Neural cell (in vitro differentiated cells): ENCODE data around the gene ASPDH. TPM values are rescaled to one million over a fixed set of nuclear protein-coding genes. Genes with fewer than 3 reads are reported as not detected.

ENCODE experiments used
- H2AFZ ChIP-seq: fragments of 200-600, 300-800 bp; sonication (generic), shearing (Covaris generic); 2 replicates; pipeline ENCODE4 v1.6.0; 2014; ENCODE audit warnings: low read depth, mild to moderate bottlenecking, antibody characterized with exemption, low read length, moderate library complexity
- H3F3A ChIP-seq: fragments of 200-600 bp; shearing (Covaris generic); 2 replicates; pipeline ENCODE4 v1.6.1; 2016; ENCODE audit warnings: mild to moderate bottlenecking, moderate library complexity, mixed read lengths, antibody characterized with exemption, low read length; ENCODE audit not compliant: insufficient read depth, poor library complexity, severe bottlenecking
- H3K27ac ChIP-seq: fragments of 200-600, 300-800 bp; sonication (generic), shearing (Covaris generic); 2 replicates; pipeline ENCODE4 v1.5.1; 2014; ENCODE audit warnings: mild to moderate bottlenecking, low read length, moderate library complexity
- H3K27me3 ChIP-seq: fragments of 300-800, 200-600 bp; sonication (generic), shearing (Covaris generic); 2 replicates; pipeline ENCODE4 v1.6.0; 2014; ENCODE audit warnings: mild to moderate bottlenecking, low read depth, low read length, moderate library complexity; ENCODE audit not compliant: insufficient read depth
- H3K36me3 ChIP-seq: fragments of 300-800, 200-600 bp; sonication (generic), shearing (Covaris generic); 2 replicates; pipeline ENCODE4 v1.5.1; 2014; ENCODE audit warnings: mild to moderate bottlenecking, antibody characterized with exemption, low read length, moderate library complexity; ENCODE audit not compliant: insufficient read depth
- H3K4me2 ChIP-seq: fragments of 300-800, 200-600 bp; sonication (generic), shearing (Covaris generic); 2 replicates; pipeline ENCODE4 v1.6.0; 2014; ENCODE audit warnings: mild to moderate bottlenecking, low read length
- H3K4me3 ChIP-seq: fragments of 300-800, 200-600 bp; sonication (generic), shearing (Covaris generic); 2 replicates; pipeline ENCODE4 v1.5.1; 2014; ENCODE audit warnings: mild to moderate bottlenecking, low read length, moderate library complexity
- H3K79me2 ChIP-seq: fragments of 200-600 bp; shearing (Covaris generic); replicated peaks from 2 replicates; pipeline ENCODE4 v1.6.0; 2014; ENCODE audit warnings: mild to moderate bottlenecking, low read length, moderate library complexity; ENCODE audit not compliant: insufficient read depth
- H3K9ac ChIP-seq: fragments of 300-800, 200-600 bp; sonication (generic), shearing (Covaris generic); 2 replicates; pipeline ENCODE4 v1.6.1; 2016; ENCODE audit warnings: mild to moderate bottlenecking, low read length, mixed read lengths
- H3K9me2 ChIP-seq: fragments of 200-600 bp; shearing (Covaris generic); 2 replicates; pipeline ENCODE4 v1.6.1; 2016; ENCODE audit warnings: mild to moderate bottlenecking, low read length, mixed read lengths; ENCODE audit not compliant: insufficient read depth
- H3K9me3 ChIP-seq: fragments of 200-600, 300-800 bp; sonication (generic), shearing (Covaris generic); 2 replicates; pipeline ENCODE4 v1.6.1; 2016; ENCODE audit warnings: mild to moderate bottlenecking, mixed run types, low read length, moderate library complexity, mixed read lengths
- H4K20me1 ChIP-seq: fragments of 200-600 bp; shearing (Covaris generic); 2 replicates; pipeline ENCODE4 v1.6.1; 2016; ENCODE audit warnings: mild to moderate bottlenecking, mixed run types; ENCODE audit not compliant: insufficient read depth
- CTCF ChIP-seq: fragments of 450-650 bp; IDR thresholded peaks from 2 replicates; pipeline ENCODE4 v1.5.1; 2014; ENCODE audit warnings: antibody characterized with exemption, mild to moderate bottlenecking, moderate library complexity; ENCODE audit not compliant: poor library complexity, severe bottlenecking
- EP300 ChIP-seq: fragments of 450-650 bp; conservative IDR thresholded peaks from 2 replicates; pipeline ENCODE4 v1.6.1; 2014; ENCODE audit warnings: antibody characterized with exemption, mild to moderate bottlenecking, moderate library complexity; ENCODE audit not compliant: poor library complexity, severe bottlenecking
- EZH2 ChIP-seq: fragments of 200-600, 300-800 bp; shearing (Covaris generic), sonication (generic); IDR thresholded peaks from 2 replicates; pipeline ENCODE4 v1.6.1; 2014; ENCODE audit warnings: antibody characterized with exemption, low read length, borderline replicate concordance, mild to moderate bottlenecking; ENCODE audit not compliant: insufficient read depth, poor library complexity, severe bottlenecking
- MXI1 ChIP-seq: fragments of 450-650 bp; conservative IDR thresholded peaks from 2 replicates; pipeline ENCODE4 v1.6.1; 2014; ENCODE audit warnings: antibody characterized with exemption, mild to moderate bottlenecking; ENCODE audit not compliant: poor library complexity, severe bottlenecking
- POLR2AphosphoS5 ChIP-seq: IDR thresholded peaks from 2 replicates; pipeline ENCODE4 v1.6.1; 2012
- RAD21 ChIP-seq: fragments of 450-650 bp; conservative IDR thresholded peaks from 2 replicates; pipeline ENCODE4 v1.6.1; 2014; ENCODE audit warnings: antibody characterized with exemption, mild to moderate bottlenecking, moderate library complexity
- REST ChIP-seq: IDR thresholded peaks from 2 replicates; pipeline ENCODE4 v1.6.1; 2012; ENCODE audit warnings: borderline replicate concordance
- SMC3 ChIP-seq: fragments of 450-650 bp; conservative IDR thresholded peaks from 2 replicates; pipeline ENCODE4 v1.6.1; 2014; ENCODE audit warnings: antibody characterized with exemption, mild to moderate bottlenecking, moderate library complexity; ENCODE audit not compliant: poor library complexity
- TAF1 ChIP-seq: IDR thresholded peaks from 2 replicates; pipeline ENCODE4 v1.6.1; 2012; ENCODE audit warnings: low read depth
- polyA plus RNA-seq: library from polyadenylated mRNA; depleted of rRNA; stranded (reverse); fragments of >200 nt; gene quantifications from 2 replicates; pipeline ENCODE4 v1.2.3, GENCODE V29; 2014

Gene ASPDH
- polyA plus RNA-seq, 1 donor from 2014 or later: not detected

GRCh38 chr19:50498219-50499056 lies 15.3 kb downstream of the ASPDH start:
- Histone ChIP-seq H3K27me3 (no peaks in the 10 kb centered on the region), H3K9ac (no peak overlapping the region), H4K20me1 (no peaks in the 10 kb centered on the region), H3K4me2 (no peak overlapping the region), H3F3A (no peaks in the 10 kb centered on the region), H3K27ac (no peak overlapping the region), H3K9me3 (no peaks in the 10 kb centered on the region), H3K9me2 (no peaks in the 10 kb centered on the region), H3K4me3 (no peak overlapping the region), H3K36me3 (no peaks in the 10 kb centered on the region), H2AFZ (no peak overlapping the region), H3K79me2 (no peaks in the 10 kb centered on the region)
- TF ChIP-seq EP300 (no peak), EZH2 (no peak), REST (no peak), RAD21 (no peak), SMC3 (no peak), MXI1 (no peak), CTCF (no peak), TAF1 (no peak), POLR2AphosphoS5 (no peak)

GRCh38 chr19:50497022-50497405 lies 16.7 kb downstream of the ASPDH start:
- TF ChIP-seq TAF1 (no peak), SMC3 (no peak), POLR2AphosphoS5 (no peak), EZH2 (no peak), CTCF (no peak), RAD21 (no peak), EP300 (no peak), REST (no peak), MXI1 (no peak)
- no peak overlapping the region for H3K4me2 ChIP-seq
- no peaks in the 10 kb centered on the region for H4K20me1 ChIP-seq
- H3K36me3 ChIP-seq: no peaks in the 10 kb centered on the region
- H3F3A ChIP-seq: no peaks in the 10 kb centered on the region
- no peaks in the 10 kb centered on the region for H3K9me3 ChIP-seq
- H2AFZ ChIP-seq: no peak overlapping the region
- H3K27ac ChIP-seq: no peak overlapping the region
- peaks cover 8% of the 10 kb centered on the region for H3K27me3 ChIP-seq
- H3K9ac ChIP-seq: no peak overlapping the region
- no peak overlapping the region for H3K4me3 ChIP-seq
- H3K79me2 ChIP-seq: no peaks in the 10 kb centered on the region
- no peaks in the 10 kb centered on the region for H3K9me2 ChIP-seq
